ENCODE data around the gene B3GALT6.

The B3GALT6 gene

DNA sequence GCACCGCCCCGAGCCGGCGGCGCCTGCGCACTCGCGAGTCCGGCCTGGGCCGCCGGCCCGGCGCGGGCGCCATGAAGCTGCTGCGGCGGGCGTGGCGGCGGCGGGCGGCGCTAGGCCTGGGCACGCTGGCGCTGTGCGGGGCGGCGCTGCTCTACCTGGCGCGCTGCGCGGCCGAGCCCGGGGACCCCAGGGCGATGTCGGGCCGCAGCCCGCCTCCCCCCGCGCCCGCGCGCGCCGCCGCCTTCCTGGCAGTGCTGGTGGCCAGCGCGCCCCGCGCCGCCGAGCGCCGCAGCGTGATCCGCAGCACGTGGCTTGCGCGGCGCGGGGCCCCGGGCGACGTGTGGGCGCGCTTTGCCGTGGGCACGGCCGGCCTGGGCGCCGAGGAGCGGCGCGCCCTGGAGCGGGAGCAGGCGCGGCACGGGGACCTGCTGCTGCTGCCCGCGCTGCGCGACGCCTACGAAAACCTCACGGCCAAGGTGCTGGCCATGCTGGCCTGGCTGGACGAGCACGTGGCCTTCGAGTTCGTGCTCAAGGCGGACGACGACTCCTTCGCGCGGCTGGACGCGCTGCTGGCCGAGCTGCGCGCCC, at the start of gene B3GALT6:
B3GALT6 (plus strand) TSS at position 30 of the 588 bp plus-strand sequence; CDS start at position 72, 42 bp downstream.
- DNase-seq (ENCODE audit: low spot score) = no peak
- in situ Hi-C loops (cut with MboI; ENCODE audit: low sequenced_read_pairs, unreplicated experiment) = no loop called here

GRCh38 chr1:1182491-1183220, 49.4 kb upstream of the B3GALT6 start:
- TF ChIP-seq, protein P1, sequence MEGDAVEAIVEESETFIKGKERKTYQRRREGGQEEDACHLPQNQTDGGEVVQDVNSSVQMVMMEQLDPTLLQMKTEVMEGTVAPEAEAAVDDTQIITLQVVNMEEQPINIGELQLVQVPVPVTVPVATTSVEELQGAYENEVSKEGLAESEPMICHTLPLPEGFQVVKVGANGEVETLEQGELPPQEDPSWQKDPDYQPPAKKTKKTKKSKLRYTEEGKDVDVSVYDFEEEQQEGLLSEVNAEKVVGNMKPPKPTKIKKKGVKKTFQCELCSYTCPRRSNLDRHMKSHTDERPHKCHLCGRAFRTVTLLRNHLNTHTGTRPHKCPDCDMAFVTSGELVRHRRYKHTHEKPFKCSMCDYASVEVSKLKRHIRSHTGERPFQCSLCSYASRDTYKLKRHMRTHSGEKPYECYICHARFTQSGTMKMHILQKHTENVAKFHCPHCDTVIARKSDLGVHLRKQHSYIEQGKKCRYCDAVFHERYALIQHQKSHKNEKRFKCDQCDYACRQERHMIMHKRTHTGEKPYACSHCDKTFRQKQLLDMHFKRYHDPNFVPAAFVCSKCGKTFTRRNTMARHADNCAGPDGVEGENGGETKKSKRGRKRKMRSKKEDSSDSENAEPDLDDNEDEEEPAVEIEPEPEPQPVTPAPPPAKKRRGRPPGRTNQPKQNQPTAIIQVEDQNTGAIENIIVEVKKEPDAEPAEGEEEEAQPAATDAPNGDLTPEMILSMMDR (IDR thresholded peaks at IDR 0.05; ENCODE audit: borderline replicate concordance, control extremely low read depth, extremely low read depth, insufficient read depth, missing control alignments) = no peak
- no peak for DNase-seq (ENCODE audit: low spot score)

More for the DNA sequence above, at the start of gene B3GALT6:
- TF ChIP-seq, protein P1 (IDR thresholded peaks at IDR 0.05; ENCODE audit: borderline replicate concordance, control extremely low read depth, extremely low read depth, insufficient read depth, missing control alignments) = no peak

GRCh38 chr1:1183221-1183747, 48.8 kb upstream of the B3GALT6 start:
- no peak for DNase-seq (ENCODE audit: low spot score)
- TF ChIP-seq, protein P1 (IDR thresholded peaks at IDR 0.05; ENCODE audit: borderline replicate concordance, control extremely low read depth, extremely low read depth, insufficient read depth, missing control alignments) = no peak
- in situ Hi-C loops (cut with MboI; ENCODE audit: low sequenced_read_pairs, unreplicated experiment) = no loop called here

More at GRCh38 chr1:1182491-1183220, 49.4 kb upstream of the B3GALT6 start:
- in situ Hi-C loops (cut with MboI; ENCODE audit: low sequenced_read_pairs, unreplicated experiment) = no loop called here

GRCh38 chr1:1183833-1184775, 47.9 kb upstream of the B3GALT6 start:
- DNase-seq (ENCODE audit: low spot score) = no peak
- in situ Hi-C loops (cut with MboI; ENCODE audit: low sequenced_read_pairs, unreplicated experiment) = no loop called here
- TF ChIP-seq, protein P1 (IDR thresholded peaks at IDR 0.05; ENCODE audit: borderline replicate concordance, control extremely low read depth, extremely low read depth, insufficient read depth, missing control alignments) = no peak

GRCh38 chr1:1185101-1185765, 46.8 kb upstream of the B3GALT6 start:
- TF ChIP-seq, protein P1 (IDR thresholded peaks at IDR 0.05; ENCODE audit: borderline replicate concordance, control extremely low read depth, extremely low read depth, insufficient read depth, missing control alignments) = no peak
- no peak for DNase-seq (ENCODE audit: low spot score)
- in situ Hi-C loops (cut with MboI; ENCODE audit: low sequenced_read_pairs, unreplicated experiment) = no loop called here
